Stimulated activated CD4-positive, alpha-beta T cell treated with anti-CD3 and anti-CD28 coated beads, Interleukin-1b, Interleukin-23, amount 100 ng/mL, for 48 hours (primary cell): Measurements from ENCODE around the gene KLHL29.

ENCODE experiments used
- DNase-seq: peaks from one replicate; pipeline ENCODE4 v3.0.0-alpha.2; 2020

The KLHL29 gene

GRCh38 chr2:23666980-23667357 lies 282.0 kb downstream of the KLHL29 start:
- DNase-seq = no peak

- no peak for DNase-seq
Observed at GRCh38 chr2:23668756-23669304, 283.9 kb downstream of the KLHL29 start.

GRCh38 chr2:23669413-23670244 lies 284.6 kb downstream of the KLHL29 start:
- no peak for DNase-seq

- no peak for DNase-seq
Observed at GRCh38 chr2:23670245-23670592, 285.2 kb downstream of the KLHL29 start.

GRCh38 chr2:23673082-23673481 lies 288.1 kb downstream of the KLHL29 start:
- no peak for DNase-seq

GRCh38 chr2:23673830-23674679 lies 289.1 kb downstream of the KLHL29 start:
- DNase-seq = no peak

- DNase-seq = no peak
Observed at GRCh38 chr2:23675506-23675905, 290.5 kb downstream of the KLHL29 start.

- no peak for DNase-seq
Observed at GRCh38 chr2:23677836-23678235, 292.9 kb downstream of the KLHL29 start.

- DNase-seq = no peak
Observed at GRCh38 chr2:23679044-23679443, 294.1 kb downstream of the KLHL29 start.

- no peak for DNase-seq
Observed at GRCh38 chr2:23680951-23681350, 296.0 kb downstream of the KLHL29 start.

GRCh38 chr2:23681356-23682140 lies 296.6 kb downstream of the KLHL29 start:
- no peak for DNase-seq

GRCh38 chr2:23682481-23682880 lies 297.5 kb downstream of the KLHL29 start:
- DNase-seq = no peak

GRCh38 chr2:23683001-23683400 lies 298.0 kb downstream of the KLHL29 start:
- no peak for DNase-seq

GRCh38 chr2:23684395-23685176 lies 299.6 kb downstream of the KLHL29 start:
- no peak for DNase-seq

- DNase-seq = no peak
Observed at GRCh38 chr2:23685181-23685580, 300.2 kb downstream of the KLHL29 start.

- DNase-seq = no peak
Observed at GRCh38 chr2:23685706-23686105, 300.7 kb downstream of the KLHL29 start.

- no peak for DNase-seq
Observed at GRCh38 chr2:23686405-23687029, 301.5 kb downstream of the KLHL29 start.

- DNase-seq = no peak
Observed at GRCh38 chr2:23687214-23687613, 302.2 kb downstream of the KLHL29 start.

- DNase-seq = no peak
Observed at GRCh38 chr2:23687713-23688112, 302.7 kb downstream of the KLHL29 start.

- DNase-seq = no peak
Observed at GRCh38 chr2:23688486-23689130, 303.6 kb downstream of the KLHL29 start.

- no peak for DNase-seq
Observed at GRCh38 chr2:23689131-23689700, 304.2 kb downstream of the KLHL29 start.
